Smooth muscle cell (in vitro differentiated cells): Measurements from ENCODE around the gene BOC. TPM values are rescaled to one million over a fixed set of nuclear protein-coding genes. Genes with fewer than 3 reads are reported as not detected.

Experiments used
- DNase-seq: peaks from one replicate; lab custom pipeline; 2025; ENCODE audit not compliant: unreplicated experiment; lab: John Stamatoyannopoulos, UW
- H2AFZ ChIP-seq: fragments of 200-600 bp; sonication (generic); 2 replicates; pipeline ENCODE4 v1.6.0; 2016; ENCODE audit warnings: antibody characterized with exemption, low read depth, mild to moderate bottlenecking
- H3F3A ChIP-seq: fragments of 200-600 bp; sonication (generic); 2 replicates; pipeline ENCODE4 v1.6.0; 2017; ENCODE audit warnings: antibody characterized with exemption, low read depth
- H3K27ac ChIP-seq: fragments of 200-600 bp; sonication (generic); 2 replicates; pipeline ENCODE4 v1.5.1; 2016; ENCODE audit warnings: low read depth, mild to moderate bottlenecking
- H3K27me3 ChIP-seq: fragments of 200-600 bp; sonication (generic); 2 replicates; pipeline ENCODE4 v1.6.1; 2016; ENCODE audit warnings: low read depth, mild to moderate bottlenecking
- H3K36me3 ChIP-seq: fragments of 200-600 bp; sonication (generic); 2 replicates; pipeline ENCODE4 v1.5.1; 2016; ENCODE audit warnings: low read depth
- H3K4me1 ChIP-seq: fragments of 200-600 bp; sonication (generic); 2 replicates; pipeline ENCODE4 v1.5.1; 2016; ENCODE audit warnings: low read depth
- H3K4me2 ChIP-seq: fragments of 200-600 bp; sonication (generic); 2 replicates; pipeline ENCODE4 v1.6.0; 2016; ENCODE audit warnings: mild to moderate bottlenecking
- H3K4me3 ChIP-seq: fragments of 200-600 bp; sonication (generic); 2 replicates; pipeline ENCODE4 v1.5.1; 2016; ENCODE audit warnings: mild to moderate bottlenecking
- H3K79me2 ChIP-seq: fragments of 200-600 bp; sonication (generic); 2 replicates; pipeline ENCODE4 v1.6.0; 2016; ENCODE audit warnings: low read depth, mild to moderate bottlenecking
- H3K9ac ChIP-seq: fragments of 200-600 bp; sonication (generic); 2 replicates; pipeline ENCODE4 v1.6.0; 2016; ENCODE audit warnings: low read depth
- H3K9me3 ChIP-seq: fragments of 200-600 bp; sonication (generic); replicated peaks from 2 replicates; pipeline ENCODE4 v1.5.1; 2016; ENCODE audit warnings: low read depth
- H4K20me1 ChIP-seq: fragments of 200-600 bp; sonication (generic); 2 replicates; pipeline ENCODE4 v1.6.0; 2016; ENCODE audit warnings: low read depth
- CTCF ChIP-seq: fragments of 200-600 bp; sonication (generic); IDR thresholded peaks from 2 replicates; pipeline ENCODE4 v1.5.1; 2017; ENCODE audit warnings: borderline replicate concordance, mild to moderate bottlenecking, antibody characterized with exemption; ENCODE audit not compliant: insufficient read depth, poor library complexity, severe bottlenecking
- WGBS: methylation state at CpG from one replicate; pipeline ENCODE4 v1.1.7; 2016; ENCODE audit warnings: low lambda C conversion rate; 5-methylcytosine and 5-hydroxymethylcytosine counted together
- polyA plus RNA-seq: library from polyadenylated mRNA; unstranded; fragments of >200 nt; fragmentation: Nextera tagmentation; extraction: Ambion mirVana; gene quantifications from 2 replicates; pipeline ENCODE4 v1.2.1, GENCODE V29; 2016
- total RNA-seq: library from RNA; depleted of rRNA; stranded (reverse); fragments of >200 nt; gene quantifications from 2 replicates; pipeline ENCODE4 v1.2.3, GENCODE V29; 2014

The BOC gene
- total and polyA plus RNA-seq, 2 experiments from 2014 or later: 19.5 to 31.2 TPM

- Histone ChIP-seq H3K9me3 (no peaks in the 10 kb centered on the region), H3K9ac (no peak overlapping the region), H2AFZ (no peak overlapping the region), H3K4me3 (no peak overlapping the region), H3K27ac (no peak overlapping the region), H4K20me1 (no peaks in the 10 kb centered on the region), H3F3A (no peaks in the 10 kb centered on the region), H3K79me2 (no peaks in the 10 kb centered on the region), H3K27me3 (no peaks in the 10 kb centered on the region), H3K4me1 (peaks cover 14% of the 10 kb centered on the region), H3K36me3 (no peaks in the 10 kb centered on the region), H3K4me2 (no peak overlapping the region)
- TF ChIP-seq CTCF: no peak
- DNase-seq: no peak
- WGBS: 80% methylated on average over 4 of the region's 4 CpGs
These were observed 32.0 kb upstream of the BOC start for GRCh38 chr3:113179235-113179824.

- no peak overlapping the region for H3K4me2 ChIP-seq
- 72% methylated on average over 13 of the region's 13 CpGs for WGBS
- H3K9me3 ChIP-seq: no peaks in the 10 kb centered on the region
- no peak overlapping the region for H3K9ac ChIP-seq
- no peak for TF ChIP-seq CTCF
- no peaks in the 10 kb centered on the region for H4K20me1 ChIP-seq
- no peaks in the 10 kb centered on the region for H3K27me3 ChIP-seq
- no peak for DNase-seq
- no peak overlapping the region for H2AFZ ChIP-seq
- no peaks in the 10 kb centered on the region for H3F3A ChIP-seq
- H3K4me1 ChIP-seq: peaks cover 14% of the 10 kb centered on the region
- no peaks in the 10 kb centered on the region for H3K79me2 ChIP-seq
- H3K4me3 ChIP-seq: no peak overlapping the region
- no peaks in the 10 kb centered on the region for H3K36me3 ChIP-seq
- H3K27ac ChIP-seq: no peak overlapping the region
These were observed 27.4 kb upstream of the BOC start for GRCh38 chr3:113183748-113184661.

GRCh38 chr3:113185194-113185835 is 26.0 kb upstream of the BOC start:
- H3K9ac ChIP-seq: no peak overlapping the region
- no peaks in the 10 kb centered on the region for H3K36me3 ChIP-seq
- no peaks in the 10 kb centered on the region for H3K27me3 ChIP-seq
- no peaks in the 10 kb centered on the region for H3K79me2 ChIP-seq
- H3K9me3 ChIP-seq: no peaks in the 10 kb centered on the region
- no peak overlapping the region for H3K27ac ChIP-seq
- H3F3A ChIP-seq: no peaks in the 10 kb centered on the region
- no peak for DNase-seq
- no peaks in the 10 kb centered on the region for H4K20me1 ChIP-seq
- no peak for TF ChIP-seq CTCF
- no peak overlapping the region for H3K4me2 ChIP-seq
- H2AFZ ChIP-seq: no peak overlapping the region
- H3K4me3 ChIP-seq: no peak overlapping the region
- peaks cover 7% of the 10 kb centered on the region for H3K4me1 ChIP-seq
